Left lung (tissue), 10 donors: Measurements from ENCODE around the gene TEP1. TPM values are rescaled to one million over a fixed set of nuclear protein-coding genes. Genes with fewer than 3 reads are reported as not detected.

ENCODE experiments used
- ATAC-seq: fragments of 200-7000 bp; cut with Tn5 transposase; one replicate; pipeline ENCODE4 v1.9.1; 2020; ENCODE audit warnings: moderate library complexity
- DNase-seq, 4 donors: peaks; one replicate each; pipeline ENCODE4 v3.0.0-alpha.2; 2013 to 2020
- H3K27ac ChIP-seq, 2 donors: fragments of 200-600 bp; sonication (generic) in 1 of 2; one replicate each; pipeline versions ENCODE4 v1.5.0 to v1.8.0; 2020 to 2021
- H3K27me3 ChIP-seq, 2 donors: fragments of 200-600 bp; sonication (generic) in 1 of 2; one replicate each; pipeline versions ENCODE4 v1.5.0 to v1.8.0; 2020 to 2021
- H3K36me3 ChIP-seq, 2 donors: fragments of 200-600 bp; sonication (generic) in 1 of 2; one replicate each; pipeline versions ENCODE4 v1.5.0 to v1.8.0; 2020 to 2021
- H3K4me1 ChIP-seq, 2 donors: fragments of 200-600 bp; one replicate each; pipeline ENCODE4 v1.8.0; 2021
- H3K4me3 ChIP-seq, 2 donors: fragments of 200-600 bp; sonication (generic) in 1 of 2; one replicate each; pipeline versions ENCODE4 v1.5.0 to v1.8.0; 2020 to 2021; ENCODE audit warnings: mild to moderate bottlenecking in 1 of 2
- H3K9me3 ChIP-seq, 2 donors: fragments of 200-600 bp; sonication (generic) in 1 of 2; one replicate each; pipeline versions ENCODE4 v1.5.0 to v1.8.0; 2020 to 2021
- CTCF ChIP-seq, 2 donors: fragments of 200-600 bp; sonication (generic) in 1 of 2; IDR thresholded peaks; one replicate each; pipeline versions ENCODE4 v1.5.0 to v1.8.0; 2021; ENCODE audit warnings: antibody characterized with exemption in 2 of 2
- intact Hi-C, 2 donors: fragments of 100-400 bp; cut with DNase I; formaldehyde crosslinking; loops; one replicate each; pipeline versions ENCODE4 v1.11.2 to v1.14.2; 2022
- polyA plus RNA-seq, 6 donors: library from polyadenylated mRNA; unstranded; fragments of 120-200 nt; gene quantifications; one replicate each; pipeline ENCODE4 v1.2.1, GENCODE V29; 2013; ENCODE audit not compliant: insufficient read length in 6 of 6
- total RNA-seq, 2 donors: library from RNA; stranded (reverse); fragmentation: NEBNext Ultra II Directional; extraction: Animal tissue kit (Norgen Biotek cat#: 25700); gene quantifications; one replicate each; pipeline ENCODE4 v1.2.1, GENCODE V29; 2021
- donor health status: DM: no; HTN: yes; CAD: no.
- donor health status: DM: no; HTN: no; CAD: no.

The TEP1 gene
- total and polyA plus RNA-seq, 8 donors = 19.0 to 57.0 (median 21.9) TPM

- no peak overlapping the region for H3K27ac ChIP-seq
- DNase-seq (no peak), ATAC-seq (no peak)
- peaks cover 0 to 13% of the 10 kb centered on the region in 2 donors for H3K4me1 ChIP-seq
- intact Hi-C loops = no loop called here
- H3K9me3 ChIP-seq = no peaks in the 10 kb centered on the region
- H3K36me3 ChIP-seq = peaks cover 3 to 87% of the 10 kb centered on the region in 2 donors
- TF ChIP-seq CTCF (IDR thresholded peaks at IDR 0.05) = no peak
- H3K4me3 ChIP-seq = no peak overlapping the region
- no peaks in the 10 kb centered on the region for H3K27me3 ChIP-seq
These were observed 56.9 kb downstream of the TEP1 start for GRCh38 chr14:20356422-20356821.

- TF ChIP-seq CTCF (IDR thresholded peaks at IDR 0.05) = no peak
- H3K9me3 ChIP-seq = no peaks in the 10 kb centered on the region
- H3K36me3 ChIP-seq = peaks cover 3 to 95% of the 10 kb centered on the region in 2 donors
- intact Hi-C loops = no loop called here
- no peak for ATAC-seq
- DNase-seq = no peak
- no peaks in the 10 kb centered on the region for H3K27me3 ChIP-seq
- no peak overlapping the region for H3K27ac ChIP-seq
- no peaks in the 10 kb centered on the region for H3K4me1 ChIP-seq
- H3K4me3 ChIP-seq = no peak overlapping the region
These were observed 62.4 kb downstream of the TEP1 start for GRCh38 chr14:20350860-20351259.

GRCh38 chr14:20350282-20350681 is 63.0 kb downstream of the TEP1 start:
- no peak for ATAC-seq
- H3K36me3 ChIP-seq = peaks cover 3 to 95% of the 10 kb centered on the region in 2 donors
- no peaks in the 10 kb centered on the region for H3K9me3 ChIP-seq
- TF ChIP-seq CTCF (IDR thresholded peaks at IDR 0.05) = no peak
- intact Hi-C loops = no loop called here
- no peaks in the 10 kb centered on the region for H3K27me3 ChIP-seq
- no peaks in the 10 kb centered on the region for H3K4me1 ChIP-seq
- H3K4me3 ChIP-seq = no peak overlapping the region
- no peak overlapping the region for H3K27ac ChIP-seq
- no peak for DNase-seq

- TF ChIP-seq CTCF (IDR thresholded peaks at IDR 0.05) = no peak
- Histone ChIP-seq H3K9me3 (no peaks in the 10 kb centered on the region), H3K4me3 (no peak overlapping the region), H3K27me3 (no peaks in the 10 kb centered on the region), H3K4me1 (peaks cover 0 to 10% of the 10 kb centered on the region in 2 donors), H3K27ac (no peak overlapping the region), H3K36me3 (peaks cover 3 to 74% of the 10 kb centered on the region in 2 donors)
- intact Hi-C loops = no loop called here
- ATAC-seq (no peak), DNase-seq (no peak)
These were observed 65.6 kb downstream of the TEP1 start for GRCh38 chr14:20347747-20348146.

- Histone ChIP-seq H3K36me3 (peaks cover 3 to 63% of the 10 kb centered on the region in 2 donors), H3K9me3 (no peaks in the 10 kb centered on the region), H3K27me3 (no peaks in the 10 kb centered on the region), H3K4me1 (peaks cover 0 to 10% of the 10 kb centered on the region in 2 donors), H3K4me3 (no peak overlapping the region), H3K27ac (no peak overlapping the region)
- intact Hi-C loops = no loop called here
- TF ChIP-seq CTCF (IDR thresholded peaks at IDR 0.05) = no peak
- no peak for DNase-seq
- no peak for ATAC-seq
These were observed 66.6 kb downstream of the TEP1 start for GRCh38 chr14:20346713-20347112.
